Measurements from ENCODE around the gene DNAI1.

DNAI1 gene

DNA sequence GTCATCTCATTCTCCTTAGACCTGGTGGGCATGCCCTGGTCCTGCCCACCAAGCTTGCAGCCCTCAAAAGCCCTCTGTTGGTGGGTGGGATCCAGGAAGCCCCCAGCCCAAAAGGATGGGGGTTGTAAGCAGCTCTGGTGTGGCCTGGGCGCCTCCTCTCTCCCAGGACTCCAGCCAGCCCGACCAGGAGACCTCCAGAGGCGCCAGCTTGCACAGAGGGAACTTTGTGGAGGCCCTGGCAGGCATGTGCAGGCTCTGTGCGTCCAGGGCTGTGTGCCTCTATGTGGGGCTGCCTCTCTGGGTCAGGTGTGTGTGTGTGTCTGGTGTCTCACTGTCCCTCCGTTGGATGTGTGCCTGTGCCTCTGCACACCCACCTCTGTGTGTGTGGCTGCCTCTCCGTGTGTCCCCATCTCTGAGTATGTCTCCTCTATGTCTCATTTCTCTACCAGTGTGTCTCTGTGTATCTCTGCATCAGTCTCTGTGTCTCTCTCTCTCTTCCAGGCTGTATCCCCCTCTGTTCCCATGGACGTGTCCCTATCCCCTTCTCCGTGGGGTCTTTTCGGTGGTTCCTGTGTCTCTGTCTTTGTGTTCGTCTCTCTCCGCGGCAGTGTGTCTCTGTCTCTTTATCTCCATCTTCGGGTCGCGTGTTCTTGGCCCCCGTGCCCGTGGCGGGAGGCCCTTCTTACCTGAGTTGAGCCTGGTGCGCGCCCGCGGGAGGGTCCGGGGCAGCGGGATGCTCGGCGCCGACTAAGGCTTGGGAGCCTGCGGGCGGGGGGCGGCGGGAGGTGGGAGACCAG lies 63.7 kb downstream of the DNAI1 start:
- Histone ChIP-seq H3K4me3 (ENCODE audit: low read depth, low read length, poor library complexity, severe bottlenecking) (peak overlapping the region; percentile 47), H3K4me2 (ENCODE audit: low read length) (peak overlapping the region; percentile 64)

DNA sequence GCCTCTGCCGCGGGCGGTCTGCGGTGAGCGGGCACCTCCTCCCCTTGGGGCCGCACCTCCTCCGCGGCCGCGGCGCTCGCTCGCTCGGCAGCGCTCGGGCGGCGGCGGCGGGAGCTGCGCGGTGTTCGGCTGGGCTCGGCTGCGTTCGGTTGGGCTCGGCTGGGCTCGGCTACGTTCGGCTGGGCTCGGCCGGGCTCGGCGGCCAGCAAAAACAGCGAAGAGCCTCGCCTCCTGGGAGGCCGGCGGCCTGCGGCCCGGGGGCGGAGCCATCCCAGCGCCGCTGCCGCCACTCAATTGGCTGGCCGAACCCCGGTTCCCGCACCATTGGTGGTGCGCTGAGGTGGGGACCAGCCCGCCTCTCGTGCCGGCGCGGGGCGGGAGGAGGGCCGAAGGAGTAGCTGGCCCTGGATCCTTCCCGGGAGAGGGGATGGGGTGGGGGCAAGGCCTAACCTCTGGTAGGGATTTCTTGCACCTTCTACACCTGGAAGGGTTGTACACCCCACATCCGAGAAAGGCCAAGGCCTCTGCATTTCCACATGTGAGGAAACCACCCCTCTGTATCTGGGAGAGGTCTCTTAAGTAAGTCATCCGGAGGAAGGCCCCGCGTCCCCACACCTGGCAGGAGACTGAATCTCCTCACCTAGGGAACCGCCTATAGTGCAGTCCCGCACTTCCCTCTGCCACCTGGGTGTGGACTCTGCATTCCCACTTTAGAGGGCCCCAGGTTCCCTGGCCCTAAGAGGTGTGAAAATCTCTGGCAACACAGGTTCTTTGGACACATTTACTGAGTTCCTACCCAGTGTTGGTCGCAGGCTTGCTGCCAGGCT lies 64.6 kb downstream of the DNAI1 start, which contains the start of gene ENHO:
Gene ENHO (minus strand): TSS at position 20 of the 827 bp plus-strand sequence. CDS start 1,295 bp downstream, outside the sequence.
- TF ChIP-seq EZH2 (IDR thresholded peaks at IDR 0.05; ENCODE audit: borderline replicate concordance, low read length) = no peak
- TF ChIP-seq, protein P1, sequence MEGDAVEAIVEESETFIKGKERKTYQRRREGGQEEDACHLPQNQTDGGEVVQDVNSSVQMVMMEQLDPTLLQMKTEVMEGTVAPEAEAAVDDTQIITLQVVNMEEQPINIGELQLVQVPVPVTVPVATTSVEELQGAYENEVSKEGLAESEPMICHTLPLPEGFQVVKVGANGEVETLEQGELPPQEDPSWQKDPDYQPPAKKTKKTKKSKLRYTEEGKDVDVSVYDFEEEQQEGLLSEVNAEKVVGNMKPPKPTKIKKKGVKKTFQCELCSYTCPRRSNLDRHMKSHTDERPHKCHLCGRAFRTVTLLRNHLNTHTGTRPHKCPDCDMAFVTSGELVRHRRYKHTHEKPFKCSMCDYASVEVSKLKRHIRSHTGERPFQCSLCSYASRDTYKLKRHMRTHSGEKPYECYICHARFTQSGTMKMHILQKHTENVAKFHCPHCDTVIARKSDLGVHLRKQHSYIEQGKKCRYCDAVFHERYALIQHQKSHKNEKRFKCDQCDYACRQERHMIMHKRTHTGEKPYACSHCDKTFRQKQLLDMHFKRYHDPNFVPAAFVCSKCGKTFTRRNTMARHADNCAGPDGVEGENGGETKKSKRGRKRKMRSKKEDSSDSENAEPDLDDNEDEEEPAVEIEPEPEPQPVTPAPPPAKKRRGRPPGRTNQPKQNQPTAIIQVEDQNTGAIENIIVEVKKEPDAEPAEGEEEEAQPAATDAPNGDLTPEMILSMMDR (IDR thresholded peaks at IDR 0.05; ENCODE audit: low read length) = no peak
- Histone ChIP-seq H3K27ac (ENCODE audit: low read depth, low read length, poor library complexity, severe bottlenecking) (no peak within 1 kb of the TSS), H3F3A (ENCODE audit: insufficient read depth, low read length) (no peaks in the 10 kb centered on the region), H3K4me1 (ENCODE audit: insufficient read depth, low read length, severe bottlenecking) (peaks cover 9% of the 10 kb centered on the region), H3K36me3 (ENCODE audit: insufficient read depth, low read length) (no peaks in the 10 kb centered on the region), H2AFZ (ENCODE audit: low read length) (no peak within 1 kb of the TSS), H3K4me2 (ENCODE audit: low read length) (peak within 1 kb of the TSS; percentile 72), H3K27me3 (ENCODE audit: insufficient read depth, low read length) (peaks cover 16% of the 10 kb centered on the region), H3K4me3 (ENCODE audit: low read depth, low read length, poor library complexity, severe bottlenecking) (peak within 1 kb of the TSS; percentile 52), H3K9me3 (ENCODE audit: low read length) (no peaks in the 10 kb centered on the region), H3K9me2 (ENCODE audit: low read depth, low read length) (no peaks in the 10 kb centered on the region), H3K79me2 (ENCODE audit: insufficient read depth, low read length) (no peaks in the 10 kb centered on the region), H3K9ac (ENCODE audit: low read length) (peak within 1 kb of the TSS; percentile 46), H4K20me1 (ENCODE audit: insufficient read depth, low read length) (no peaks in the 10 kb centered on the region)

More for the DNA sequence above, 63.7 kb downstream of the DNAI1 start:
- Histone ChIP-seq H3K27ac (ENCODE audit: low read depth, low read length, poor library complexity, severe bottlenecking) (no peak overlapping the region), H3F3A (ENCODE audit: insufficient read depth, low read length) (no peaks in the 10 kb centered on the region), H3K27me3 (ENCODE audit: insufficient read depth, low read length) (peaks cover 16% of the 10 kb centered on the region), H3K9me2 (ENCODE audit: low read depth, low read length) (no peaks in the 10 kb centered on the region), H4K20me1 (ENCODE audit: insufficient read depth, low read length) (no peaks in the 10 kb centered on the region), H3K36me3 (ENCODE audit: insufficient read depth, low read length) (no peaks in the 10 kb centered on the region), H3K9me3 (ENCODE audit: low read length) (no peaks in the 10 kb centered on the region), H3K9ac (ENCODE audit: low read length) (peak overlapping the region; percentile 45; the same call in 1 of the 2 replicates), H2AFZ (ENCODE audit: low read length) (no peak overlapping the region), H3K4me1 (ENCODE audit: insufficient read depth, low read length, severe bottlenecking) (peaks cover 9% of the 10 kb centered on the region), H3K79me2 (ENCODE audit: insufficient read depth, low read length) (no peaks in the 10 kb centered on the region)
- TF ChIP-seq, protein P1 (IDR thresholded peaks at IDR 0.05; ENCODE audit: low read length) = no peak
- no peak for TF ChIP-seq EZH2 (IDR thresholded peaks at IDR 0.05; ENCODE audit: borderline replicate concordance, low read length)

- Histone ChIP-seq H3K27me3 (ENCODE audit: insufficient read depth, low read length) (peaks cover 16% of the 10 kb centered on the region), H3K79me2 (ENCODE audit: insufficient read depth, low read length) (no peaks in the 10 kb centered on the region), H3F3A (ENCODE audit: insufficient read depth, low read length) (no peaks in the 10 kb centered on the region), H2AFZ (ENCODE audit: low read length) (no peak overlapping the region), H3K36me3 (ENCODE audit: insufficient read depth, low read length) (no peaks in the 10 kb centered on the region), H3K27ac (ENCODE audit: low read depth, low read length, poor library complexity, severe bottlenecking) (no peak overlapping the region), H3K4me3 (ENCODE audit: low read depth, low read length, poor library complexity, severe bottlenecking) (no peak overlapping the region), H3K4me1 (ENCODE audit: insufficient read depth, low read length, severe bottlenecking) (peaks cover 9% of the 10 kb centered on the region), H3K9me3 (ENCODE audit: low read length) (no peaks in the 10 kb centered on the region), H3K9ac (ENCODE audit: low read length) (no peak overlapping the region), H3K4me2 (ENCODE audit: low read length) (no peak overlapping the region), H3K9me2 (ENCODE audit: low read depth, low read length) (no peaks in the 10 kb centered on the region), H4K20me1 (ENCODE audit: insufficient read depth, low read length) (no peaks in the 10 kb centered on the region)
- no peak for TF ChIP-seq EZH2 (IDR thresholded peaks at IDR 0.05; ENCODE audit: borderline replicate concordance, low read length)
- TF ChIP-seq, protein P1 (IDR thresholded peaks at IDR 0.05; ENCODE audit: low read length) = no peak
Measured at GRCh38 chr9:34524349-34524748, 65.7 kb downstream of the DNAI1 start.

Data from OCI-LY1 (cell line).